Right renal cortex interstitium (tissue), 3 donors: ENCODE results near the gene BORCS5. TPM values are rescaled to one million over a fixed set of nuclear protein-coding genes. Genes with fewer than 3 reads are reported as not detected.
A peak's percentile ranks its signal among the peaks of the same experiment; 100 is the strongest.
"Not testable (repeated sequence)": the region's sequence is repeated elsewhere in the genome, so short reads cannot be mapped to it uniquely, and the experiment has no call there.

Source experiments
- DNase-seq, 3 donors: peaks; one replicate each; pipeline ENCODE4 v3.0.0-alpha.2; 2013; ENCODE audit warnings: low read depth in 3 of 3, low spot score in 2 of 3
- polyA plus RNA-seq, 3 donors: library from polyadenylated mRNA; unstranded; fragments of 120-200 nt; gene quantifications; one replicate each; pipeline ENCODE4 v1.2.1, GENCODE V29; 2013; ENCODE audit not compliant: insufficient read length in 3 of 3

The BORCS5 gene
- polyA plus RNA-seq, 3 donors, result 8.4 to 9.4 (median 8.5) TPM

- no peak for DNase-seq
Measured at GRCh38 chr12:12480074-12480473, 123.2 kb downstream of the BORCS5 start.

GRCh38 chr12:12481631-12482030 lies 124.8 kb downstream of the BORCS5 start:
- DNase-seq, result no peak

- no peak for DNase-seq
Measured at GRCh38 chr12:12482150-12482761, 125.4 kb downstream of the BORCS5 start.

- no peak for DNase-seq
Measured at GRCh38 chr12:12482959-12483358, 126.1 kb downstream of the BORCS5 start.

GRCh38 chr12:12483438-12483837 lies 126.6 kb downstream of the BORCS5 start:
- DNase-seq, result no peak

- no peak for DNase-seq
Measured at GRCh38 chr12:12486661-12487240, 129.9 kb downstream of the BORCS5 start.

GRCh38 chr12:12487490-12487889 lies 130.6 kb downstream of the BORCS5 start:
- no peak for DNase-seq

GRCh38 chr12:12488296-12488695 lies 131.4 kb downstream of the BORCS5 start:
- no peak for DNase-seq

GRCh38 chr12:12488823-12489550 lies 132.1 kb downstream of the BORCS5 start:
- DNase-seq, result no peak

- DNase-seq, result no peak
Measured at GRCh38 chr12:12491606-12492005, 134.7 kb downstream of the BORCS5 start.

- no peak for DNase-seq
Measured at GRCh38 chr12:12492547-12492946, 135.7 kb downstream of the BORCS5 start.

GRCh38 chr12:12495536-12495935 lies 138.7 kb downstream of the BORCS5 start:
- DNase-seq, result no peak

- no peak for DNase-seq
Measured at GRCh38 chr12:12498210-12498609, 141.3 kb downstream of the BORCS5 start.

- DNase-seq, result no peak
Measured at GRCh38 chr12:12499909-12500604, 143.2 kb downstream of the BORCS5 start.

- no peak for DNase-seq
Measured at GRCh38 chr12:12501121-12501520, 144.2 kb downstream of the BORCS5 start.

- DNase-seq, result not testable (repeated sequence)
Measured at GRCh38 chr12:12502130-12502814, 145.4 kb downstream of the BORCS5 start.

- DNase-seq, result no peak
Measured at GRCh38 chr12:12502815-12503151, 145.9 kb downstream of the BORCS5 start.

- DNase-seq, result no peak
Measured at GRCh38 chr12:12503384-12504078, 146.7 kb downstream of the BORCS5 start.

- DNase-seq, result peak in 1 of 3 donors; percentile 18
Measured at GRCh38 chr12:12505544-12506495, 148.9 kb downstream of the BORCS5 start.
